Right lobe of liver (tissue), 4 donors: Measurements from ENCODE around the gene GNGT2.

Experiments used
- POLR2A ChIP-seq: fragments of 450-650 bp; IDR thresholded peaks from one replicate; pipeline ENCODE4 v1.6.1; 2017; ENCODE audit warnings: antibody characterized with exemption, mild to moderate bottlenecking
- TF ChIP-seq, protein P1 (sequence below), 4 donors: fragments of 200-600 bp in 3 of 4; fragments of 450-650 bp in 1 of 4; IDR thresholded peaks; one replicate each; pipeline versions ENCODE4 v1.5.1 to v1.8.0; 2016 to 2022; ENCODE audit warnings: antibody characterized with exemption in 4 of 4, mild to moderate bottlenecking in 2 of 4
- donor health status: DM: no; HTN: no; CAD: no.
- donor health status: DM: no; HTN: no; CAD: no.
- donor health status: DM: no; HTN: yes; CAD: no.

- TF ChIP-seq, protein P1, sequence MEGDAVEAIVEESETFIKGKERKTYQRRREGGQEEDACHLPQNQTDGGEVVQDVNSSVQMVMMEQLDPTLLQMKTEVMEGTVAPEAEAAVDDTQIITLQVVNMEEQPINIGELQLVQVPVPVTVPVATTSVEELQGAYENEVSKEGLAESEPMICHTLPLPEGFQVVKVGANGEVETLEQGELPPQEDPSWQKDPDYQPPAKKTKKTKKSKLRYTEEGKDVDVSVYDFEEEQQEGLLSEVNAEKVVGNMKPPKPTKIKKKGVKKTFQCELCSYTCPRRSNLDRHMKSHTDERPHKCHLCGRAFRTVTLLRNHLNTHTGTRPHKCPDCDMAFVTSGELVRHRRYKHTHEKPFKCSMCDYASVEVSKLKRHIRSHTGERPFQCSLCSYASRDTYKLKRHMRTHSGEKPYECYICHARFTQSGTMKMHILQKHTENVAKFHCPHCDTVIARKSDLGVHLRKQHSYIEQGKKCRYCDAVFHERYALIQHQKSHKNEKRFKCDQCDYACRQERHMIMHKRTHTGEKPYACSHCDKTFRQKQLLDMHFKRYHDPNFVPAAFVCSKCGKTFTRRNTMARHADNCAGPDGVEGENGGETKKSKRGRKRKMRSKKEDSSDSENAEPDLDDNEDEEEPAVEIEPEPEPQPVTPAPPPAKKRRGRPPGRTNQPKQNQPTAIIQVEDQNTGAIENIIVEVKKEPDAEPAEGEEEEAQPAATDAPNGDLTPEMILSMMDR (IDR thresholded peaks at IDR 0.05): no peak
- no peak for TF ChIP-seq POLR2A
Measured at GRCh38 chr17:49230636-49231562, 20.5 kb upstream of the GNGT2 start, which contains the start of gene PHOSPHO1.
